Hair follicular keratinocyte (primary cell): ENCODE data around the gene CCDC106. TPM values are rescaled to one million over a fixed set of nuclear protein-coding genes. Genes with fewer than 3 reads are reported as not detected.

Experiments
- total RNA-seq: library from RNA; depleted of rRNA; stranded (reverse); fragments of >200 nt; gene quantifications from 2 replicates; pipeline ENCODE4 v1.2.3, GENCODE V29; 2015

CCDC106 gene
- 7.1 and 7.3 TPM in 2 replicates for total RNA-seq

DNA sequence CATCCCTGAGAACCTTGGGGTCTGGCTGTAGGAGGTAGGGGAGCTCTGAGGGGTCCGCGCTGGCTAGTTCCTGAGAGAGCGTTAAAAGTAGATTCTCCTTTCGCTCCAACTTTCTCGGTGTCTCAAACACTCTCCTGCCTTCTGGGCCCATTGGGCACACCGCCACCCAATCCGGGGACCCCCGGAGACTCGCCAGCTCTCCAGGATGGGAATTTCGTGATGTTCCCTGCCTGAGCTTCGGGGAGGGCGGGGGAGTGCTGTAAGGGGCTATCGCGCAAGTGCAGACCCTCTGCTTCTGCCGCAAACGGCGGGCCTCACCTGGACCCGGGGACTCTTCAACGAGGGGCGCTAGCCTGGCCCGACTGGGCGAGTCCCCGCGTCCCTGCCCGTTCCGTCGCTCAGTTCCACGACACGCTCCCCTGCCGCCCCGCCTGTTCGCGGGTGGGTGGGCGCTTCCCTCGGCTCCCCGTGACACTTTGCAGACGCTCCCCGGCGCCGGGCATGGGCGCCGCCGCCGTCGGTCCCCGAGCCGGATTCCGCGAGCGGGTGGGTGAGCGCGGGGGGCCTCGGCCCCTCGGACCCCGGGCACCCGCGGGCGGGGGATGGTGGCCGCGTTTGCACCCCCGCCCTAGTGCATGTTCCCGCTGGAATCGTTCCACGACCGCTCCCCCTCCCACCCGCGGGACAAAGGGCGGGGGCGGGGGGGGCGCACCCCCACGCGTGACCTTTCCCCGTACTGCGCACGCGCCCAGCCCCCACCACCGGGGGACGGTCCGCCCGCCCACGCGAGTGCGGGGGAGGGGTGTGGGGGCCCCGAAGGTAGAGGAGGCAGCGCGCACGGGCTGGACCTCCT lies at the start of gene CCDC106:
CCDC106 (plus strand) TSS at position 481 of the 853 bp plus-strand sequence. CDS start 835 bp downstream, outside the sequence.

DNA sequence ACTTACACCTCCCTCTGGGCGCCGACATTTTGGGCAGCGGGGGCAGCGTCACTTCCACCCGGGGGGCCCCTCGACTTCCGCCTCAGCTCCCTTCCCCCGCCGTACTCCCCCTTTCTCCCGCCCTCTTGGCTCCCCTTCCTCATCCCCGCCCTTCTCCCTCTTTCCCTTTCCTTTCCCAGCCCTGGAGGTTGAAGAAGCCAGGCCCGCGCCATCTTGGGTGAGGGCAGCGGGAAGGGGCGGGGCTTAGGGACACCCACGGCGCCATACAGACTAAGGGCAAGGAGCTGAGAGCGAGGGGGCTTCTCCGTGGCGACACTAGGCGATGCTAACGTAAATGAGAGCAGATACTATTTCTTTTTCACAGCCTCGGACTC lies 48.6 kb upstream of the CCDC106 start, which contains the start of gene FIZ1:
FIZ1 (minus strand) TSS at position 50 of the 374 bp plus-strand sequence. CDS start 1,652 bp downstream, outside the sequence.

DNA sequence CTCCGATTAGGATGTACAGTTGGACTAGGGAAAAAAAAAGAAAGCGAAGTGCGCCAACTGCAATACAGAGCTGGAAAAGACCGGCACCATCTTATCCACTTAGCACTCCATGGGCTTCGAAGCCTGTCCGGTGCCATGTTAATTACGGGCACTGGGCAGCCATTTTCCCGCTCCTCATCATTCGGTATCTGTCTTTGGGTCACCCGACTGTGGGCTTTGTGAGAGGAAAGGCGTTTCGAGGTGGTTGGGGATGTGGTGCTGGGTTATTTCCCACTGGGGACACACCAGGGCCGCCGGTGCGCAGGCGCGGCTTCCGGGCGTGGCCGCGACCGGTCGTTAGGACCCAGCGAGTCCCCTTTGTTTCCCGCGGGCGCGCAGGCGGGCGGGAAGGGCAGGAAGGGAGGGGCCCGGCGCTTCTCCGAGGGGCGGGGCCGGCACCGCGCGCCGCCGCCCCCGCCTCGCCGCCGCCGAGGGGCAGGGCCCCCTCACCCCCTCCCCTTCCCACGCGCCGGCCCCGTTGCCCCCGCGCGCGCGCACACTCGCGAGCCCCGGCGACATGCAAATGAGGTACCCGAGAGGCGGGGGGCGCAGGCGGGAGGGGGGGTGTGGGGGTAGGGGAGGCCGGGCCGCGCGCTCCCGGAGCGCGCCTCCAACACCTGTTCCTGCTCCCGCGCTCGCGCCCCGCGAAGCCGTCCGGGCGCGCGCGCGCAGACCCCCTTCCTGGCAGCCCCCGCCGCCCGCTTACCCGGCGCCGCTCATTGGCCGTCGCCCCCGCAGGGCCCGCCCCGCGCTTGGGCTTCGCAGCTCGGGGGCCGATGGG lies 48.0 kb upstream of the CCDC106 start, which contains the start of gene ZNF524:
ZNF524 (plus strand) TSS at position 447 of the 820 bp plus-strand sequence. CDS start 1,825 bp downstream, outside the sequence.

DNA sequence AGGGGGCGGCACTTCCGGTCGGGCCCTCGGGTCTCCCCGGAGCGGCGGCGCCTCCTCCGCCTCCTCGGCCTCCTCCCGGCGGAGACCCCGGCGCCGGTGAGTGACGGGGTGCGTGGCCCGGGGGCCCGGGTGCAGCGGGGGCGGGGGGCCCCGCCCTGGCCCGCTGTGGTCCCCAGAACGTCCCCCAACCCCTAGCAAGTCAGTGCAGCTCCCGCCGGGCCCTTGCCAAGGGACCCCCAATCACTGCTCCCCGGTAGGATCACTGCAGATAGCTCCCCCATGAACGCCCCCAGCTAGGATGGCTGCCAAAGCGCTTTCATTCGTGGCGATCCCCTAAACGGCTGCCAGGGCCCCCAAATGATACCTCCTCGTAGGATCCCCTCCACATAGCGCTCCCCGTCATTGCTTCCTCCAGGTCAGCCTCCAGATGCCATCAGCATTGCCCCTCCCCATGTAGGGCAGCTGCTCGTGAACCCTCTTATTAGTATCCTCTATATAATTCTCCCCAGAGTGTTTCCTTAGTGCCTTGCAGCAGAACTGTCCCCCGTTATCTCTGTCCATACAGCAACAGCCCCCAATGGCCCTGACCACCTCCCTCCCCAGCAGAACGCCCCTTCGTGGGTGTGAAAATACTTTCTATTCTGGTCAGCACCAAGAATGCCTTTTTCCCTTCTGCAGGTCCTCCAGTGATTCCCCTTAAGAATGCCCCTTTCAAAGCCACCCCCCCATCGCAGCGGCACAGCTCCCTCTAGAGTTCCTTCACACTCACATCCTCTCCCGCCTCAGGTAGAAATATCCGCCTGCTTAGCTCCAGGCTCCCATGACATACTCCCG lies 42.2 kb upstream of the CCDC106 start, which contains the start of gene ZNF865:
ZNF865 (plus strand) TSS at position 11 of the 834 bp plus-strand sequence. CDS start 7,972 bp downstream, outside the sequence.

DNA sequence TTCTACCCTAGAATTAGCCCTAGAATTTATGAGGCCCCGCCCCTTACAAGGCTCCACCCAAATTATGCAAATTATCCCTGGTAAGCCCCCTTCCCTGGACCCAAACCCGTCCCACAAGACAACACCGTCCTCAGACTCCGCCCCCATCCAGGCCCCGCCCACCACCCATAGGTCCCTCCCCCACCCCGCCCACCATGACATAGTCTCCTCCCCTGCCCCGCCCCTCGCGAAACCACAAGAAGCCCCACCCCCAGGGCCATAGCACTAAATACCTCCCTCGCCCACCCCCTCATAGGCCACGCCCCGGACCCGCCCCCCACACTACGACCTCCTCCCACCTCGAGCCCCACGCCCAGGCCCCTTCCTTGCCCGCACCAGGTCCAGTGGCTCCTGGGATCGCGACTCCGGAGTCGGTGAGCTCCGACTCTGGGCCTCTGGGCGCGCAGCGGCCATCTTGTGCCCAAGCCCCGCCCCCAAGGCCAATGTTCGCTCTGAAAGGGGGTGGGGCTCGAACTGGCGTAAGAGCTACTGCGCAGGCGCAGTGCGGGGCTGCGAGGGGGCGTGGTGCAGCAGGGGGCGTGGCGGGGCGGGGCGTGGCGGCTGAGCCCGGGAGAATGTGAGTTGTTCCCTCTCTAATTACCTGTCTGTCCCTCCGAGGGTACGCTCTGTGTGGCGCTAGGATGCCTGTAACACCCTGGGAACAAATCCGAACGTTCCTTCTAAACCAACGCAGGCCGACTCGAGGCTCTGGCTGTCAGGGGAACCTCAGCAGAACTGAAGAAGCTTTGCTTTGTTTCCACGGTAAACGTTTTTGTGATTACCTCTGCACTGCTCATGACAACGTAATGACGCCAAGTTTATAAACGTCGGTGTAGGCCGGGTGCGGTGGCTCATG lies 23.7 kb upstream of the CCDC106 start, which contains the start of gene ZNF784:
ZNF784 (minus strand) TSS at position 458 of the 895 bp plus-strand sequence; CDS start at position 453, 5 bp downstream.

DNA sequence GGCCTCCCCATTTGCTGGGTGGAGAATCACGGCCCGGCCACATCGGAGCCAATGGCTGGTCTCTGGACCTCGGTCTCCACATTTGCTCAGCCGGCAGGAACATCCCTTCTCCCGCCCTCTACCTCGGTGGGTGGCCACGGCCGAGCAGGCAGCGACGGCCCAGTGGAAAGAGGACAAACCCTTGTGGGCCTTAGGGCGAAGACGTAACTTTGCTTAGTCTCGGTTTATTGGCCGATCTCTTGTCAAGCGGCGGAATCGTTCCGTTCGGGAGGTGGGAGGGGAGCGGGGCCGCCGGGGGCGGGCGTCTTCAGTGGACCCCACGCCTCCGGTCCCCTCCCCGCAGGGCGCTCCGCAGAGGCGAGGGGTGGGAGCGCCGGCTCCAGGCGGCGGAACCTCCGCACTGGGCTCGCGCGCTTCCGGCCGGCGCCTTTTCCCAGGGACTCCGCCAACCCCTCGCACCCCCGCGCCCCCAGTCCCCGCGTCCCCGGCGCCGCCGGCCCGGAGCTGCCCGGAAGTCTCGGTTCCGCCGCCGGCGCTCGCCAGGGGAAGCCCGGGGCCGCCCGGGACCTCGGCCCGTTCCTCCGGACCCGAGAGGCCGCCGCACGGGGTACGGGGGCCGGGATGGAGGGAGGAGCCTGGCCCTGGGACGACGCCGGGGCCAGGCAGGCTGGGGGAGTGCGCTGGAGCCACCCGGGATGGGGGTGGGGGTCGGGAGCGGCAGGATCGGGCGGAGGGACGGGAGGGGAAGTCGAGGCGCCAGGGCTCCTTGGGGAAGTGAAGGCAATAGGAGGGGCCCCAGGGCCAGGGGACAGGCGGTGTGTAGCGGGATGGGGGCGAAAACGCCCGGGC lies 7.2 kb upstream of the CCDC106 start, which contains the start of gene ZNF580:
ZNF580 (plus strand) TSS at position 426 of the 849 bp plus-strand sequence. CDS start 1,507 bp downstream, outside the sequence.

DNA sequence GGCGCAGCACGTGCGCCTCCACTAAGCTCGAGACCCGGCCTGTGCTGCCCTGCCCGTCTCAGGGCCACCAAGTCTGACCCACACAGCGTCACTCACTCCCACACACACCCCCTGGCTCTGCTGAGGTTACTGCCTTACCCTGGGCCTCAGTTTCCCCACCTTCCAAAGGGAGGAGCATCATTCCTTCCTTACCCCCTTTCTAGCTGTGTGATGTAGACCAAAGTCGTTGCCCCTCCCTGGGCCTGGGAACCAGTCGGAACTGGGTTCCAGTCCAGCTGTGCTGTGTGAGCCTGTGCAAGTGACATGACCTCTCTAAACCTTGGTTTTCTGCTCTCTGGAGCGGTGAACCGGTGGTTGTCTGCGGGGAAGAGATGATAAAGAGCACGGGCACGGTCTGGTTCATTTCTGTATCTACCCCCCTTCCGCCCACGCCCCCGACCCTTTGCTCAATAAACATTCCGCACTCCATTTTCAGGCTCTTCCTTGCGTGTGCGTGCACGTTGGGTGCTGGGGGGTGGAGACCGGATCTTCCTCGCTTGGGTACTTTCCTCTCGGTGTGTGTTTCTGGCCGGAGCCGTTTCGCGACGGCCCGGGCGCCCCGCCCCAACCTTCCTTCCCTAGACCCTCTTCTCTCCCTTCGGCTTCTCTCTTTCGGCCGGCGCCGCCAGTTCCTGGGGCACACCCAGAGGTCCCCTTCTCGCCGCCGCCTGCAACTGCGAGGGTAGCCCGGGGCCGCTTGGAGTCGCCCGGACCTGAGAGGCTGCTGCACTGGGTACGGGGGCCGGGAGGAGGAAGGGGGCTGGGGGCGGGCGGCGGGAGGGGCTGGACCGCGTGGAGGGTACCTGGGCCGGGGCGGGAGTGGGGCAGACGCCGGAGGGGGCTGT lies 4.8 kb upstream of the CCDC106 start, which contains the start of gene ZNF581:
ZNF581 (plus strand) TSS at position 647 of the 884 bp plus-strand sequence. CDS start 923 bp downstream, outside the sequence.

DNA sequence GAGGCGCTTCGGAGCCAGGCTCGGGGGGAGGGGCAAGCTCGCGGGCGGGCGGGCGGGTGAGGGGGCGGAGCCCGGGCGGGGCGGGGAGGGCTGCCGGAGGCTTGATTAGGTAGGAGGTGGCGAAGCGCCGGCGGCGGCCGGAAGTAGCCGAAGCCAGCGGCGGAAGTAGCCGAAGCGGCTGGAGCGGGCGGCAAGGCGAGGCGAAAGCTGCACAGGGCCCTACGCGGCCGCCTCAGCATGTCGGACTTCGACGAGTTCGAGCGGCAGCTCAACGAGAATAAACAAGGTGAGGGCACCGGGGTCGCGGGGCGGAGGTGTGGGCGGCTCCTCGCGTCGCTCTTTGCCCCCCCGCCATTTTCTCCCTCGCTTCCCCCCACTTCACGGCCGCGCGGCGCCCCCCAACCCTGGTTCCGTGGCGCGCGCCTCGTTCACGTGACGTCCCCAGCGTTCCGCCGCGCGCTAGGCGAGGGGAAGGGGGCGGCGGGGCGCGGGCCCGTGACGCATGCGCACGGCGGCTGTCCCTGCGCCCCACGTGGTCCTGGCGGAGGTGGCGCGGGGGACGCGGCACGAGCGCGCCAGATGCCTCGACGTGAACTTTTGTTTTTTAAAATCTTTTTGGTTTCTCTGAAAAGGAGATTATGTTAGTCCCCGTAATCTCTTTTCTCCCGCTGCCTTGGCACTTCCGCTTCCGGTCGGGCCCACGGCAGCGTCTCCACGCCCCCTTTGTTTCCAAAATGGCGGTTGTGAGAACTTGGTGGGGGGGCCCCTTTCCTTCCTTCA lies 7.0 kb downstream of the CCDC106 start, which contains the start of gene U2AF2:
U2AF2 (plus strand) TSS at position 168 of the 780 bp plus-strand sequence; CDS start at position 238, 70 bp downstream.

DNA sequence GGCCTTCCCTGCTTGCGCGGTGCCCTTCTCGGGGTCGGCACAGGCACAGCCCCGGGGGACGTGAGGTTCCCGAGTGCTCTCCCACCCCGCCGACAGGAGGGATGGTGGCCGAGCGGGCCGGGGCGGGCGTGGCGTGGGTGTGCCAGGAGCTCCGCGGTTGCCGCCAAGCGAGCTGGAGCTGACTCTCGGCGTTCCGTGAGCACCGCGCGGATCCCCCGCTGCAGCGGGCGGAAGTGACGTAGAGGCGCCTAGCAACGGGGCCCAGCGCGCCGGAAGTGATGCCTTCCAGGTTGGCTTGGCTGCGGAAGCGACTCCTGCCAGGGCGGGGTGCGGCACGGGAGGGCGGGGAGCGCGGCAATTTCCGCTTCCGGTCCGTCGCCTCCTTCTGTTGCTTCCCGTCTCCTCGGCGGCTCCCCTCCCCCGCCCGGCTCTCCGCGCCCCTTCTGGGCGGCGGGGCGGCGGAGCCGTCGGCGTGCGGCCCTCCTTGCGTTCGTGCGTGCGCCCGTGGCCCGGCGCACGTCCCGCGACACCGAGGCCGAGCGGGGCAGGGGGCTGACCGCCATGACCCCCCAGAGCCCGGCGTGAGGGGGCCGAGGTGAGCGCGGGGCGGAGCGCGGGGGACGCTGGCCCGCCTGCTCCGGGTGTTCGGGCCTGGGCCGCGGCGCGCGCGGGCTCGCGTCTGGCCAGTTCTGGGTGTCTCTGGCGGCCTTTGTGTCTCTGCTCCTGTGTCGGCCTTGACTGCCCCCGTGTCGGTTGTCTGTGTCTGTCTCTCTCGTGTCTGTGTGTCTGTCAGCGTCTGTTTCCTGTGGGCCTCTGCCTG lies 27.0 kb downstream of the CCDC106 start, which contains the start of gene EPN1:
EPN1 (plus strand) TSS at position 386 of the 820 bp plus-strand sequence. CDS start 3,402 bp downstream, outside the sequence.

Other genes with a start within 250 kb of the CCDC106 start
- 107 and 271 TPM in 2 replicates for gene UBE2S, start 240.4 kb upstream of the CCDC106 start, total RNA-seq
- not detected in 2 replicates for gene SHISA7, start 204.9 kb upstream of the CCDC106 start, total RNA-seq
- gene ISOC2, start 186.6 kb upstream of the CCDC106 start, total RNA-seq: 132 and 147 TPM in 2 replicates
- gene C19orf85, start 183.5 kb upstream of the CCDC106 start, total RNA-seq: not detected in 2 replicates
- gene ZNF628, start 171.6 kb upstream of the CCDC106 start, total RNA-seq: 8.6 and 15.3 TPM in 2 replicates
- 12.7 and 16.3 TPM in 2 replicates for gene NAT14, start 163.0 kb upstream of the CCDC106 start, total RNA-seq
- gene SSC5D, start 159.8 kb upstream of the CCDC106 start, total RNA-seq: 0.31 TPM in 1 of 2 replicates, not detected in the other
- gene SBK2, start 111.1 kb upstream of the CCDC106 start, total RNA-seq: not detected in 2 replicates
- gene SBK3, start 102.7 kb upstream of the CCDC106 start, total RNA-seq: not detected in 2 replicates
- 4.7 and 6.6 TPM in 2 replicates for gene ZNF579, start 67.4 kb upstream of the CCDC106 start, total RNA-seq
- gene FIZ1, start 48.7 kb upstream of the CCDC106 start, total RNA-seq: 6.9 and 7.9 TPM in 2 replicates
- 20.2 and 24.9 TPM in 2 replicates for gene ZNF524, start 47.9 kb upstream of the CCDC106 start, total RNA-seq
- gene ZNF865, start 42.6 kb upstream of the CCDC106 start, total RNA-seq: 2.7 and 3.7 TPM in 2 replicates
- gene ZNF784, start 23.6 kb upstream of the CCDC106 start, total RNA-seq: 2.3 and 3.2 TPM in 2 replicates
- gene ZNF580, start 7.2 kb upstream of the CCDC106 start, total RNA-seq: 8.0 and 8.3 TPM in 2 replicates
- gene ZNF581, start 4.6 kb upstream of the CCDC106 start, total RNA-seq: 20.5 and 40.1 TPM in 2 replicates
- gene U2AF2, start 6.8 kb downstream of the CCDC106 start, total RNA-seq: 96.4 and 163 TPM in 2 replicates
- gene EPN1, start 27.0 kb downstream of the CCDC106 start, total RNA-seq: 107 and 117 TPM in 2 replicates
- gene NLRP9, start 90.2 kb downstream of the CCDC106 start, total RNA-seq: not detected in 2 replicates
- not detected in 2 replicates for gene RFPL4A, start 110.9 kb downstream of the CCDC106 start, total RNA-seq
- gene RFPL4AL1, start 120.9 kb downstream of the CCDC106 start, total RNA-seq: not detected in 2 replicates
- gene NLRP11, start 183.8 kb downstream of the CCDC106 start, total RNA-seq: not detected in 2 replicates
- gene NLRP4, start 188.3 kb downstream of the CCDC106 start, total RNA-seq: not detected in 2 replicates